Stimulated activated naive CD8-positive, alpha-beta T cell treated with anti-CD3 and anti-CD28 coated beads, Interleukin-15, Interleukin-2, amounts not matched to agents 100 U/mL and 50 U/mL, for 24 hours (primary cell): ENCODE results near the gene MISP.

Source experiments
- ATAC-seq: fragments of 150-1000 bp; cut with Tn5 transposase; one replicate; pipeline ENCODE4 v1.10.0; 2021
- DNase-seq: peaks from one replicate; pipeline ENCODE4 v3.0.0; 2021

The MISP gene

DNA sequence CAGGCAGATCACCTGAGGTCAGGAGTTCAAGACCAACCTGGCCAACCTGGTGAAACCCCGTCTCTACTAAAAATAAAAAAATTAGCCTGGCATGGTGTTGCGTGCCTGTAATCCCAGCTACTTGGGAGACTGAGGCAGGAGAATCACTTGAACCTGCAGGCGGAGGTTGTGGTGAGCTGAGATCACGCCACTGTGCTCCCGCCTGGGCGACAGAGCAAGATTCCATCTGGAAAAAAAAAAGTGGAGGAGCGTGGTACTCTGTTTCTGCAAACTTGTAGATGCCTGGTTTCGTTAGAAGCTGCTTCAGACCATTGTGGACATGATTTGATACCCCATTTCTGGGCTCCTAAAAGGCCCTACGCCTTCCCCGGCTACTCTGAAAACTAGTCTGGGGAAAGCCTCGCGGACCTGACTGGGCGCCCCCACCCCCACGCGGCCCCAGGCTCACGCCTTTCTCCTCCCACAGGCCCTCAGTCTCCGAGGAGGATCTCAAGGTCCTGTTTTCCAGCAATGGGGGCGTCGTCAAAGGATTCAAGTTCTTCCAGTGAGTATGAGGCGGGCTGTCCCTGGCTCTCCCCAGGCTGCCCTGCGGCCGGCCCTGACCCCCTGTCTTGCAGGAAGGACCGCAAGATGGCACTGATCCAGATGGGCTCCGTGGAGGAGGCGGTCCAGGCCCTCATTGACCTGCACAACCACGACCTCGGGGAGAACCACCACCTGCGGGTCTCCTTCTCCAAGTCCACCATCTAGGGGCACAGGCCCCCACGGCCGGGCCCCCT, 59.4 kb downstream of the MISP start:
- ATAC-seq, result no peak
- no peak for DNase-seq

DNA sequence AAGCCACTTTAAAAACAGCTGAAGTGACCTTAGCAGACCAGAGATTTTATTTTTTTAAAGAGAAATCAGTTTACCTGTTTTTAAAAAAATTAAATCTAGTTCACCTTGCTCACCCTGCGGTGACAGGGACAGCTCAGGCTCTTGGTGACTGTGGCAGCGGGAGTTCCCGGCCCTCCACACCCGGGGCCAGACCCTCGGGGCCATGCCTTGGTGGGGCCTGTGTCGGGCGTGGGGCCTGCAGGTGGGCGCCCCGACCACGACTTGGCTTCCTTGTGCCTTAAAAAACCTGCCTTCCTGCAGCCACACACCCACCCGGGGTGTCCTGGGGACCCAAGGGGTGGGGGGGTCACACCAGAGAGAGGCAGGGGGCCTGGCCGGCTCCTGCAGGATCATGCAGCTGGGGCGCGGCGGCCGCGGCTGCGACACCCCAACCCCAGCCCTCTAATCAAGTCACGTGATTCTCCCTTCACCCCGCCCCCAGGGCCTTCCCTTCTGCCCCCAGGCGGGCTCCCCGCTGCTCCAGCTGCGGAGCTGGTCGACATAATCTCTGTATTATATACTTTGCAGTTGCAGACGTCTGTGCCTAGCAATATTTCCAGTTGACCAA, 60.1 kb downstream of the MISP start:
- no peak for DNase-seq
- ATAC-seq, result no peak

DNA sequence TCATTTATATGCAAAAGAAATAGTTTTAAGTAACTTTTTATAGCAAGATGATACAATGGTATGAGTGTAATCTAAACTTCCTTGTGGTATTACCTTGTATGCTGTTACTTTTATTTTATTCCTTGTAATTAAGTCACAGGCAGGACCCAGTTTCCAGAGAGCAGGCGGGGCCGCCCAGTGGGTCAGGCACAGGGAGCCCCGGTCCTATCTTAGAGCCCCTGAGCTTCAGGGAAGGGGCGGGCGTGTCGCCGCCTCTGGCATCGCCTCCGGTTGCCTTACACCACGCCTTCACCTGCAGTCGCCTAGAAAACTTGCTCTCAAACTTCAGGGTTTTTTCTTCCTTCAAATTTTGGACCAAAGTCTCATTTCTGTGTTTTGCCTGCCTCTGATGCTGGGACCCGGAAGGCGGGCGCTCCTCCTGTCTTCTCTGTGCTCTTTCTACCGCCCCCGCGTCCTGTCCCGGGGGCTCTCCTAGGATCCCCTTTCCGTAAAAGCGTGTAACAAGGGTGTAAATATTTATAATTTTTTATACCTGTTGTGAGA, 60.7 kb downstream of the MISP start:
- ATAC-seq (no peak), DNase-seq (no peak)

DNA sequence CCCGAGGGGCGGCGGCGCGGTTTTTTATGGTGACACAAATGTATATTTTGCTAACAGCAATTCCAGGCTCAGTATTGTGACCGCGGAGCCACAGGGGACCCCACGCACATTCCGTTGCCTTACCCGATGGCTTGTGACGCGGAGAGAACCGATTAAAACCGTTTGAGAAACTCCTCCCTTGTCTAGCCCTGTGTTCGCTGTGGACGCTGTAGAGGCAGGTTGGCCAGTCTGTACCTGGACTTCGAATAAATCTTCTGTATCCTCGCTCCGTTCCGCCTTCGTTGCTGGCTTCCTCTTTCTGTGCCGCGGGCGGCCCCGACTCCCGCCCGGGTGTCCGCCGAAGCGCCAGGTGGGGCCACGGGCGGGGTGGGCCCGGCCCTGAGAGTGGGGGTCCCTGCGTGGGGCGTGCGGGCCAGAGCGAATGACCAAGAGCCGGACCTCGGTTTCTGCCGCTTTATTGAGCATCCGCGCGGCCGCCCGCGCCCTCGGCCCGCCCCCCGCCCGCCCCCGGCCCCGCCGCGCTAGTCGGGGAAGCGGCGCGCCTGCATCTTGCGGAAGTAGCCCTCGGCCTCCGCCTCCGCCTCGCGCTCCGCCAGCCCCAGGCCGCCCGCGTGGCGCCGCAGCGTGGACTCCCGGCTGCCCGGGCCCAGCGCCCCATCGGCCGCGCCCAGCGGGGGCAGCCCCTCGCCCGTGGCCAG, 61.3 kb downstream of the MISP start:
- DNase-seq, result no peak

DNA sequence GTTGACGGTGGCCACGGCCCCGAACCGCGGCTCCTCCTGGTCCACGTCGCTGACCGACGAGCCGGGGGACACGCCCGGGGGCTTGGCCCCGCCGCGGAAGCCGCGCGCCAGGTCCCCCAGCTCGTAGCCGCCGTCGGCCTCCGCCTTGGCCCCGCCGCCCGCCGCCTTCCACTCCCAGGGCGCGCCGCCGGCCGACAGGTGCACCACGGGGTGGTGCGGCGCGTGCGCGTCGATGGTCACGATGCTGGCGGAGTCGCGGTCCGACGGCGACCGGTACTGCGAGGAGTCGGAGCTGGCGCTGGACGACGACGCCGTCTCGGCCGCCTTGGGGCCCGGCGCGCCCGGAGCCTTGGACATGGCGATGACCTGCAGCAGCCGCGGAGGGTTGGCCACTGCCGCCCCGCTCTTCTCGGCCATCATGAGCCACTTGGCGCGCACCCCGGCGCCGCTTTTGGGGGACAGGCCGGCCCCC, 61.9 kb downstream of the MISP start:
- ATAC-seq (peak; percentile 7), DNase-seq (no peak)

More for the DNA sequence above, 61.3 kb downstream of the MISP start:
- ATAC-seq, result no peak

DNA sequence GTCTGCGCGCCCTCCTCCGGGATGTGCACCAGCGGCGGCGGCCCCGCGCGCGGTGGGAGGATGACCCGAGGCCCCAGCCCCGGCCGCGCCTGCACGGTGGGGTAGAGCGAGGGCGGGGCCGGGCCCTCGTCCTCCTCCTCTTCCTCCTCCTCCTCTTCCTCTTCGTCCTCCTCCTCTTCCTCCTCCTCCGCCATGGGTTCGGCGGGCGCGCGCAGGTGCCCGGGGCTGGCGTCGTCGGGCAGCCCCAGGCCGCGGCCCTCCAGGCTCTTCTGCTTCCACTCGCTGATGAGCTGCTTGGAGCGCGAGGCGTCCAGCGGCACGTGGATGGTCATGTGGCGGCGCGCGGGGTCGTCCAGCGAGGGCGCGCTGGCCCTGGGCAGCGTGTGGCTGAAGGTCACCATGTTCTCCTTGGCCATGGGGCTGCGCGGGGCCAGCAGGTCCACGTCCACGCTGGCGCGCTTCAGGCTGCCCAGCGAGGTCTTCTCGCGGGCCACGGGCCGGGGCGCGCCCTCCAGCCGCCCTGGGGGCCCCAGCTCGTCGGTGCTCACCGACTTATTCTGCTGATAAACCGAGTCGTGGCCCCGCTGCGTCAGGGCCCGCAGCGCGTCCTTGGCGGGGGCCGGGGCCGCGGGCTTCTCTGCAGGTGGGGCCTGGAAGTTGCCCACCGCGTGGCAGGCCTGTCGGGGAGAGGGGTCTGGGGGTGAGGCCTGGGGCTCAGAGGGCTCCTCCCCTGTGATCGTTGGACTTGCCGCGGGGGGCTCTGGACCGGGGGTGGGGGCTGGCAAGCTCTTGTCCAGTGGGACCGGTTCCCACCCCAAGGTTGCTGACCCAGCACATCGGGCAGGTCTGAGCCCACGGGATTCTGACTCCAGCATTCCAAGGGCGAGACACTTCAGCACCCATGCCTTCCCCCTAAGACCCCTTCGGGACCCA, 62.6 kb downstream of the MISP start:
- DNase-seq, result no peak
- peak; percentile 11 for ATAC-seq
